IgD-negative memory B cell (primary cell): ENCODE data around the gene TPSD1. TPM values are rescaled to one million over a fixed set of nuclear protein-coding genes. Genes with fewer than 3 reads are reported as not detected.
"Not testable (repeated sequence)": the region's sequence is repeated elsewhere in the genome, so short reads cannot be mapped to it uniquely, and the experiment has no call there.

Experiments
- H3K27ac Mint-ChIP-seq, 3 donors: one replicate each; pipeline ENCODE4 v1.8.0; 2020 to 2022; ENCODE audit warnings: mild to moderate bottlenecking in 3 of 3, mixed read lengths in 3 of 3, moderate library complexity in 1 of 3
- H3K27me3 Mint-ChIP-seq: one replicate; pipeline ENCODE4 v1.8.0; 2021; ENCODE audit warnings: mixed read lengths
- H3K36me3 Mint-ChIP-seq: one replicate; pipeline ENCODE4 v1.8.0; 2020; ENCODE audit warnings: mild to moderate bottlenecking, mixed read lengths
- H3K4me1 Mint-ChIP-seq, 3 donors: one replicate each; pipeline ENCODE4 v1.8.0; 2020 to 2022; ENCODE audit warnings: mixed read lengths in 3 of 3, mild to moderate bottlenecking in 1 of 3
- H3K4me3 Mint-ChIP-seq, 4 donors: one replicate each; pipeline ENCODE4 v1.8.0; 2020 to 2022; ENCODE audit warnings: mild to moderate bottlenecking in 4 of 4, mixed read lengths in 4 of 4, moderate library complexity in 3 of 4
- H3K9me3 Mint-ChIP-seq, 3 donors: one replicate each; pipeline ENCODE4 v1.8.0; 2020 to 2021; ENCODE audit warnings: mixed read lengths in 3 of 3, mild to moderate bottlenecking in 1 of 3
- polyA plus RNA-seq: library from polyadenylated mRNA; unstranded; fragments of 300-500 nt; fragmentation: Illumina TruSeq; gene quantifications from one replicate; pipeline ENCODE4 v1.2.3, GENCODE V29; 2021

TPSD1 gene
- polyA plus RNA-seq, 1 donor from 2014 or later = not detected

DNA sequence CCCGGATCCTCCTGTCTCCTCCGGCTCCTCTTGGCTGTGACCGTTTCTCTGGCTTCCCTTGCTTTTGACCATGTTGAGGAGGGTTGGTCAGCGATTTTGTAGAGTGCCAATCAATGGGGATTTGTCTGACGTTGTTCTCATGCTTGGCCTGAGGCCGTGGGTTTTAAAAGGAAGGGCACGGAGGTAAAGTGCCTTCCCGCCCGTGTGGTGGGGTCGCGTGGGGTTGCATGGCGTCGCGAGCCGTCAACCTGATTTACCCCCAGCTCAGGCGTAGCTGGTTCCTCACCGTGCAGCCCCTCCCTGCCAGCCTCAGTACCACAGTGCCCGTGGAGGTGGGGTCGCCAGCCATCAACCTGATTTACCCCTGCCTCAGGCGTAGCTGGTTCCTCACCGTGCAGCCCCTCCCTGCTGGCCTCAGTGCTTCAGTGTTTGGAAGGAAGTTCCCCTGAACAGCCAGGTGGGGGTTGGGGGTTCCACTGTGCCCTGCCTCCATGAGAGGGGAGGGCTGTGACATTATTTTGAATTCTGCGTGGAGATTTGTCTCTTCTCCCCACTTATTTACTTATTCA is 10.3 kb upstream of the TPSD1 start:
- Mint-ChIP-seq H3K4me1 (no peaks in the 10 kb centered on the region), H3K27me3 (no peaks in the 10 kb centered on the region), H3K27ac (no peak overlapping the region), H3K4me3 (no peak overlapping the region), H3K36me3 (no peaks in the 10 kb centered on the region), H3K9me3 (peaks cover 0 to 4% (median 0%) of the 10 kb centered on the region in 3 donors)

DNA sequence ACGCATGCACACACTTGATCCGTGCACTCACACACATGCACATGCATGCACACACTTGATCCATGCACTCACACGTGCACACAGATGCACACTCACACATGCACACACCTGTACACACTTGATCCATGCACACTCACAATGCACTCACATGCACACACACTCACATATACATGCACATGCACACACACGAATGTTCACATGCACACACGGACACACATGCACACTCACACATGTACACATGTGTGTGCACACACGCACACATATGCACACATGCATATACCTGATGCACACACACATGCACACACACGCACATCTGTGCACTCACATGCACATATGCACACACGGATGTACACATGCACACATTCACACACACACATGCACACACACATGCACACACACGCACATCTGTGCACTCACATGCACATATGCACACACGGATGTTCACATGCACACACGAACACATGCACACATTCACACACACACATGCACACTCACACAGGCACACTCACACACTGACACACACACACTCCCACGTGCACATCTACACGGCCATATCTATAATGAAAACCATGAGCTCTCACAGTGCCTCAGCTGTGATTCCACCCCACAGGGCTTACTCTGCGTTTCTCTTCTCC is 7.8 kb upstream of the TPSD1 start:
- not testable (repeated sequence) for H3K27me3 Mint-ChIP-seq, H3K27ac Mint-ChIP-seq, H3K36me3 Mint-ChIP-seq, H3K9me3 Mint-ChIP-seq, H3K4me1 Mint-ChIP-seq, H3K4me3 Mint-ChIP-seq

DNA sequence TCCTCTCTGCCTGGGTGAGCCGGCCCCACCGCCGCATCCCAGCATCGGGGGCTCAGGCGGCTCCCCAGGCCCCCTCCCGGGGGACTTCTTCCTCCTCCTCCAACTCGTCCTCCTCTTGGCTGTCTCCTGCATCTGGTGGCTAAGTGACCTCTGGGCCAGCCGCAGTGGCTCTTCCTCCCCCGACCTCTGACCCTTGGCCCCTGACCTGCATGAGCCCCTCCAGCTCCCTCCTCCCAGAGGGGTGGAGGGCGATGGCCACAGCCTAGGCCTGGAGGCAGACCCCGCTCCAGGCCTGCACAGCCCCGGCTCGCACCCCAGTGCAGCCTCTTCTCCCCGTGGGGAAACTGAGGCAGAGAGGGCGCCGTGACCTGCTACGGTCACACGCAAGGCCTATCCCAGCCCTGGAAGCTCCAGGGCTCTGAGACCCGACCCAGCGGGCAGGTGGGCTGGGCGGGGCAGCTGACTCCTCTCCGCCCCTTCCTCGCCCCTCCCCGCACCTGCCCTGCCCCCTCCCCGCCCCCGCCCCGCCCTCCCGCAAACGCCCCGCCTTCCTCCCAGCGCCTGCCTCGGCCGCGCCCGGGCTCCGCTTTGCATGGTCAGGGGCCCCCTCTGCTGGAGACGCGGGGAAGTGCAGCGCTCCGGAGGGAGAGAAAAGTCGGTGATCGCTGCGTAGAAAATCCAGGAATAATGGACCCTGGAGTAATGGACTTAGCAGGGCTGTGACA is 6.7 kb upstream of the TPSD1 start:
- not testable (repeated sequence) for H3K4me1 Mint-ChIP-seq, H3K27me3 Mint-ChIP-seq, H3K27ac Mint-ChIP-seq, H3K4me3 Mint-ChIP-seq, H3K36me3 Mint-ChIP-seq, H3K9me3 Mint-ChIP-seq

DNA sequence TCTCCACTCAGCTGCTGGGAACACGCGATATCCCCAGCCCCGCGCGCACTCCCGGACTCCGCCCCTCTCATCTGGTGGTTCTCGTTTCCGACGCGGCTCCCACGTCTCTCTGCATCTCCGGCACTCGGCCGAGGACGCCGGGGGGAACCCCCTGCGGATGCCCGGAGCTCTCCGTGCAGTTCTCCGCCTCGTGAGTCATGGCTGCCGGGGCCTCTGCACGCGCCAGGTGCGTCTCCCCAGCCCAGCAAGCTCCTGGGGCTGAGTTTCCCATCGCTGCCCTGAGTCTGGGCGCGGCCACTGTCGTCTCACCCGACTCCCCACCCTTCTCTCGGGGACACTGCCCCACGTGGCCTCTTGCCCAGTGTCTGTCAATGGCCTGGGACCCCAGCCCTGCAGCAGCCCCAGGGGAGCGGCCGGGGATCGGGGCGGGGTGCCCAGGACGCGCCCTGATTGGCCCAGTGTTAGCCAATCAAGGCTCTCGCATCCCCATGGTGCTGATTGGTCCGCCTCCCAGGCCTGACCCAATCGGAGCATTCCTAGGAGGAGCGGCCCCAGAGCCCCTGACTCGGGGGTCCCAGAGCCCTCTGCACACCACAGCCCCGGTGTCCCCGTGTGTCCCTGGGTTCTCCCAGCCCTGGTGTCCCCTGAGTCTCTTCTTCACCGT is 2.0 kb upstream of the TPSD1 start:
- H3K4me3 Mint-ChIP-seq, H3K4me1 Mint-ChIP-seq, H3K36me3 Mint-ChIP-seq, H3K27ac Mint-ChIP-seq, H3K9me3 Mint-ChIP-seq, H3K27me3 Mint-ChIP-seq: not testable (repeated sequence)

DNA sequence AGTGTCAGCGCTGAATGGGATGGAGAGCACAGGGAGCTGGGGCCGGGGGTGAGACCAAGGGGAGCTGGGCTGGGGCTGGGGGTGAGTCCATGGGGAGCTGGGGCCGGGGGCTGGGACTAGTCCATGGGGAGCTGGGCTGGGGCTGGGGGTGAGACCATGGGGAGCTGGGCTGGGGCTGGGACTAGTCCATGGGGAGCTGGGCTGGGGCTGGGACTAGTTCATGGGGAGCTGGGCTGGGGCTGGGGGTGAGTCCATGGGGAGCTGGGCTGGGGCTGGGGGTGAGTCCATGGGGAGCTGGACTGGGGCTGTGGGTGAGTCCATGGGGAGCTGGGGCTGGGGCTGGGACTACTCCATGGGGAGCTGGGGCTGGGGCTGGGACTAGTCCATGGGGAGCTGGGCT is 1.0 kb upstream of the TPSD1 start:
- H3K27me3 Mint-ChIP-seq, H3K4me3 Mint-ChIP-seq, H3K9me3 Mint-ChIP-seq, H3K4me1 Mint-ChIP-seq, H3K36me3 Mint-ChIP-seq, H3K27ac Mint-ChIP-seq: not testable (repeated sequence)

DNA sequence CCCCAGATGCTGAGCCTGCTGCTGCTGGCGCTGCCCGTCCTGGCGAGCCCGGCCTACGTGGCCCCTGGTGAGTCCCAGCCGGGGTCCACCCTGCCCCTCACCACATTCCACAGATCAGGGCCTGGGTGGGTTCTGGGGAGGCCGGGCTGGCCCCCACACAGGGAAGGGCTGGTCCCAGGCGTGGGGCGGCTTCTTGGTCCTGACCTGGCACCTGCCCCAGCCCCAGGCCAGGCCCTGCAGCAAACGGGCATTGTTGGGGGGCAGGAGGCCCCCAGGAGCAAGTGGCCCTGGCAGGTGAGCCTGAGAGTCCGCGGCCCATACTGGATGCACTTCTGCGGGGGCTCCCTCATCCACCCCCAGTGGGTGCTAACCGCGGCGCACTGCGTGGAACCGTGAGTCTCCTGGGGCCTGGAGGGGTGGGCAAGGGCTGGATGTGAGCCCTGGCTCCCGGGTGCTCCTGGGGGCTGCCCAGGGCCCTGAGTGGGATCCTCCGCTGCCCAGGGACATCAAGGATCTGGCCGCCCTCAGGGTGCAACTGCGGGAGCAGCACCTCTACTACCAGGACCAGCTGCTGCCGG is 516 bp downstream of the TPSD1 start:
- not testable (repeated sequence) for H3K4me3 Mint-ChIP-seq, H3K27ac Mint-ChIP-seq, H3K9me3 Mint-ChIP-seq, H3K4me1 Mint-ChIP-seq, H3K36me3 Mint-ChIP-seq
- peaks cover 19% of the 10 kb centered on the region for H3K27me3 Mint-ChIP-seq

DNA sequence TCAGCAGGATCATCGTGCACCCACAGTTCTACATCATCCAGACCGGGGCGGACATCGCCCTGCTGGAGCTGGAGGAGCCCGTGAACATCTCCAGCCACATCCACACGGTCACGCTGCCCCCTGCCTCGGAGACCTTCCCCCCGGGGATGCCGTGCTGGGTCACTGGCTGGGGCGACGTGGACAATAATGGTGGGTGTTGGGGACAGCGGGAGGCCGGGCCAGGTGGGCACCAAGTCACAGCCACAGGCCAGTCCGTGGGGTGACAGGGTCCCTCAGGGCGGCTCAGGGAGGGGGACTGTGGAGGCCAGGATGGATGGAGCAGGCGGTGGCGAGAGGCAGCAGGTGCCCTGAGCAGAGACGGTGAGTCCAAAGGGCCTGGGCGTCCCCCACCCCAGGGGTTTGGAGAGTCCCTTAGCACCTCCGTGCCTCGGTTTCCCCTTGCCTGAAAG is 1.0 kb downstream of the TPSD1 start:
- H3K9me3 Mint-ChIP-seq = no peaks in the 10 kb centered on the region
- H3K36me3 Mint-ChIP-seq = no peaks in the 10 kb centered on the region
- H3K4me3 Mint-ChIP-seq = no peak overlapping the region
- peaks cover 0 to 4% (median 0%) of the 10 kb centered on the region in 3 donors for H3K4me1 Mint-ChIP-seq
- no peak overlapping the region for H3K27ac Mint-ChIP-seq
- peaks cover 21% of the 10 kb centered on the region for H3K27me3 Mint-ChIP-seq

DNA sequence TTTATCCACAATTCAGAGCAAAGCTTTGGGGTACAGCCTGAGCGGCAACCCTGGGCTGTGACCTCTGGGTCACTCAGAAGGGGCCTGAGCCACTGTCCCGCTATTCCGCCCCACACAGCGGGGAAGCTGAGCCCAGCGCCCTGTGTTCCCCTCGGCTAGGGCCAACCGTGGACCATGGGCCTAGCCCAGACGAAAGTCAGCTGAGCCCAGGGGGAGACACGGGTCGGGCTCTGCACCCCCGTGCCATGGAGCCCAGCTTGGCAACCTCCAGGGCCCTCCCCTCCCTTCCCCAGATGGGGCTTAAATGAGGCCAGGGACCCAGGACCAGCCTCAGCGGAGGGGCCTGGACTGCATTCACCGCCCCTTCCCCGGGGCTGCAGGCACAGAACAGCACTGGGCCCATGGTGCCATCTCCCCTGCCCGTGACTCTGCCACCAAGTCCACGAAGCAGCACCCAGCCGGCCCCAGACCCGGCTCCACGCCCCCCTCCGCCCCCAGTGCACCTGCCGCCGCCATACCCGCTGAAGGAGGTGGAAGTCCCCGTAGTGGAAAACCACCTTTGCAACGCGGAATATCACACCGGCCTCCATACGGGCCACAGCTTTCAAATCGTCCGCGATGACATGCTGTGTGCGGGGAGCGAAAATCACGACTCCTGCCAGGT is 1.8 kb downstream of the TPSD1 start:
- H3K27me3 Mint-ChIP-seq = peaks cover 26% of the 10 kb centered on the region
- peaks cover 0 to 4% (median 0%) of the 10 kb centered on the region in 3 donors for H3K4me1 Mint-ChIP-seq
- H3K27ac Mint-ChIP-seq = no peak overlapping the region
- no peak overlapping the region for H3K4me3 Mint-ChIP-seq
- H3K36me3 Mint-ChIP-seq = no peaks in the 10 kb centered on the region
- no peaks in the 10 kb centered on the region for H3K9me3 Mint-ChIP-seq

DNA sequence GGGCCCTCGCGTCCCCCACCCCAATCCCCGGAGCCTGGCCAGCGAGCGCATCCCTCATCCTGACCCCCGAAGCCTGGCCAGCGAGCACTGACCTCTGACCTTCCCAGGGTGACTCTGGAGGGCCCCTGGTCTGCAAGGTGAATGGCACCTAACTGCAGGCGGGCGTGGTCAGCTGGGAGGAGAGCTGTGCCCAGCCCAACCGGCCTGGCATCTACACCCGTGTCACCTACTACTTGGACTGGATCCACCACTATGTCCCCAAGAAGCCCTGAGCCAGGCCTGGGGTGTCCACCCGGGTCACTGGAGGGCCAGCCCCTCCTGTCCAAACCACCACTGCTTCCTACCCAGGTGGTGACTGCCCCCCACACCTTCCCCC is 2.3 kb downstream of the TPSD1 start:
- Mint-ChIP-seq H3K4me1 (peaks cover 0 to 4% (median 0%) of the 10 kb centered on the region in 3 donors), H3K27me3 (peaks cover 26% of the 10 kb centered on the region), H3K27ac (no peak overlapping the region), H3K4me3 (no peak overlapping the region), H3K9me3 (no peaks in the 10 kb centered on the region), H3K36me3 (no peaks in the 10 kb centered on the region)

DNA sequence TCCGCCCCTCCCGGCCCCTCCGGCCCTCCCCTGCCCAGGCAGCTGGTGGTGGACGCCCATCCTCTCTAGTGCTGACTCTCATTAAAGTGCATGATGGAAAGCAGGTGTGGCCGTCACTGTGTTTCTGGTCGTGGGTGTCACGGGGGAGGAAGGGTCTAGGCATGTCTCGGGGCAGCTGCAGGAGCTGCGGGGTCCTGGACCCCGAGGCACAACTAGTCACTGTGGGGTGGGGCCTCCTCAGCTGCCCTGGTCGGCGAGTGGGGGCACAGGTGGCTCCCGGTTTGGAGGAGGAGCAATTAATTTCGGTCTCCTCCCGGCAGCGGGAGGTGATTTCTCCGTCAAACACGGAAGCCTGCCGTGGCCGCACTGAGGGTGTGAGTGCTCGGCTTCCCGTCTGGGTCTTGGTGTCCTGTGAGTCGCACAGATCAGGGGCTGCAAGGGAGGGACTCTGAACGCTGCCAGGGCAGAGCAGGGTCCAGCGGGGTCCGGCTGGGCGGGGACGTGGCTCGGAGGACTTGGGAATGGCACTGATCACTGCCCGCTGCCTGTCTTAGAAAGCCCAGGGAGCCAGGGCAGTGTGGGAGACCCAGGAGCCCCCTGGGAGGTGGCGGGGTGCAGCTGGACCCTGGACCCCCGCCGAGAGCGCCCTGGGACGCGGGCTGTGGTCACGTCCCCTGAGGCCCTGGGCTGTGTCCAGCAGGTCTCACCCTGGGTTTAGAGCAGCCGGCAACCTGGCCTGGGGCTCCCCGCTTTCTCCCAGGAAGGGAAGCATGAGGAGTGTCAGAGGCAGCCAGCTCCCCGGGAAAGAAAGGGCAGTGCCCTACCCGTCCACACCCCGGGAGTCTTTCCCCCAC is 3.3 kb downstream of the TPSD1 start:
- Mint-ChIP-seq H3K4me3 (peak overlapping the region in 2 of 4 donors; percentile 33 to 67), H3K36me3 (no peaks in the 10 kb centered on the region), H3K27me3 (peaks cover 26% of the 10 kb centered on the region), H3K9me3 (no peaks in the 10 kb centered on the region), H3K4me1 (peaks cover 0 to 4% (median 0%) of the 10 kb centered on the region in 3 donors), H3K27ac (peak overlapping the region in 1 of 3 donors; percentile 31)

DNA sequence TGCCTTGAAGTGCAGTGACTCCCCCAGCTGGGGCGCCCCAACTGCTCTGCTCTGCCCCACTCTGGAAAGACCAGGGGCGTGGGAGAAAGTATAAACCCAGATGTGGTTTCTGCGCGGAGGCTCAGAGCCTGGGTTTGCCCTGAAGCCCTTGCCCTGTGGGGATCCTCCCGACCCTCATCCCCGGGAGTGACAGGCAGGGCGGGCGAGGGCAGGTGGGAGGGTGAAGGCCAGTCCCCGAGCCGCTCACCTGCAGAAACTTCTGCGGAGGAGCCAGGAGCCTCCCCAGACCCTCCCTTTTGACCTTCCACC is 3.8 kb downstream of the TPSD1 start:
- Mint-ChIP-seq H3K27me3 (peaks cover 26% of the 10 kb centered on the region), H3K4me3 (no peak overlapping the region), H3K9me3 (no peaks in the 10 kb centered on the region), H3K27ac (no peak overlapping the region), H3K36me3 (no peaks in the 10 kb centered on the region), H3K4me1 (peaks cover 0 to 4% (median 0%) of the 10 kb centered on the region in 3 donors)

DNA sequence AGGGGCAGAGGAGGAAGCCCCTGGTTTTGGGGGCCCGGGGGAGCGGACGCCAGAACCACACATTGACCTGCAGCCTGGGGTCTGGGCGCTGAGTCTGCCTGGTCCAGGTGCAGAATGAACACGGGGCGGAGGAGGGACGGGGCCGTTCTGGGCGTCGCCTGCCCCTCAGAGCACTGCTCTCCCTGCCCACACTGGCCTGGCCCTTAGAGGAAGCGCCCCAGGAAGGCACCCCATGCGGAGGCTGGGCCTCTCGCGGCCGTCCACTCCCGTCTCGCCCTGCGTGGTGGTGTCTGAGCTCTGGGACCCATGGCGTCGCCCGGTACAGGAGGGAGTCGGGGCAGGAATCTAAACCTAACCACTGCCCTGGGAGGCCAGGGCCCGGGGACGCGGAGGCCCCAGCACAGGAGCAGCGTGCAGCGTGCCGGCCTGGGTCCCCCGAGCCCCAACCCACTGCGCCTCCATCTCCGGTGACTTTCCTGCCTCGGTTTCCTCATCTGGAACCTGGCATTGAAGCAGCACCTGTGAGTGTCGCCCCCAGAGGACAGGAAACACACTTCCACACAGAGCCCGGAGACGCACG is 4.3 kb downstream of the TPSD1 start:
- H3K9me3 Mint-ChIP-seq = no peaks in the 10 kb centered on the region
- H3K4me3 Mint-ChIP-seq = no peak overlapping the region
- H3K4me1 Mint-ChIP-seq = peaks cover 0 to 4% (median 0%) of the 10 kb centered on the region in 3 donors
- H3K27ac Mint-ChIP-seq = no peak overlapping the region
- no peaks in the 10 kb centered on the region for H3K36me3 Mint-ChIP-seq
- peaks cover 26% of the 10 kb centered on the region for H3K27me3 Mint-ChIP-seq

DNA sequence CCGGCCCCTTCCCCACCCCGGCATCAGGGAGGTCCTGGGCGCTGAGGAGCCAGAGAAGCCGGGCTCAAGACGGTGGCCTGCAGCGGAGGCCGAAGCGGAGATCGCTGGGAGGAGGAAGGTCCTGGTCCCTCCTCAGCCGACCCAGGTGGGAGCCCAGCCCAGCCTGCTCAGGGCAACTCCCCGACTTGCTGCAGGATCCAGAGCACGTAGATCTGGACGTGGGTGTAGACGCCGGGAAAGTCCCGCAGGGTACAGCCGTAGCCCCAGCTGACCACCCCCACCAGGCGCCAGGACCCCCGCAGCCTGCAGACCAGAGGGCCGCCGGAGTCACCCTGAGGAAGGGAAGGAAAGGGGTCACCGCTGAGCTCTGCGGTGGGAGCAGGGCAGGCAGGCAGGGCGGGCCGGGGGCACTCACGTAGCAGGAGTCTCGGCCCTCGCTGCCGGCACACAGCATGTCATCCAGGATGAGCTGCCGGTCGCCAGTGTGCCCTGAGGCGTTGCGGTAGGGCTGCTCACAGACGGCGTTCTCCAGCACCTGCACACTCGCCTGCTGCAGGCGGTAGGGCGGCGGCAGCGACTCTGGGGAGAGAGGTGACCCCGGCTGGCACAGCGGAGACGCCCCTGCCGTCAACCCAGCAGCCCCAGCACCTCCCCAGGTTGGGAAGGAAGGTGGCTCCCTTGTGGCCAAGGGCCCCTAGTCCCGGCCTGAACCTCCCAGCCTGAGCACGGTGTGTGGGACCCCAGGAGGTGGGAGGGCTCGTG is 5.4 kb downstream of the TPSD1 start:
- H3K36me3 Mint-ChIP-seq = no peaks in the 10 kb centered on the region
- no peaks in the 10 kb centered on the region for H3K9me3 Mint-ChIP-seq
- H3K27ac Mint-ChIP-seq = no peak overlapping the region
- H3K27me3 Mint-ChIP-seq = peaks cover 26% of the 10 kb centered on the region
- no peak overlapping the region for H3K4me3 Mint-ChIP-seq
- H3K4me1 Mint-ChIP-seq = peaks cover 0 to 4% (median 0%) of the 10 kb centered on the region in 3 donors
